GM12873 (cell line): ENCODE results near the gene PKN1.

Experiments used
- CTCF ChIP-seq: IDR thresholded peaks from 2 replicates; pipeline ENCODE4 v1.5.1; 2012; ENCODE audit warnings: low read depth, mild to moderate bottlenecking, moderate library complexity, low read length, control low read depth; ENCODE audit not compliant: insufficient read depth; ENCODE audit errors: missing control alignments

The PKN1 gene

GRCh38 chr19:14476327-14476672, 43.2 kb downstream of the PKN1 start:
- no peak for TF ChIP-seq CTCF

GRCh38 chr19:14476673-14477401, 43.7 kb downstream of the PKN1 start:
- no peak for TF ChIP-seq CTCF

GRCh38 chr19:14477418-14478112, 44.5 kb downstream of the PKN1 start:
- TF ChIP-seq CTCF, result no peak

GRCh38 chr19:14478113-14478545, 45.0 kb downstream of the PKN1 start:
- TF ChIP-seq CTCF, result no peak

- TF ChIP-seq CTCF, result no peak
Observed at GRCh38 chr19:14479309-14479974, 46.3 kb downstream of the PKN1 start.

GRCh38 chr19:14479975-14480699, 47.0 kb downstream of the PKN1 start:
- peak; percentile 95 for TF ChIP-seq CTCF

GRCh38 chr19:14480700-14481079, 47.6 kb downstream of the PKN1 start:
- TF ChIP-seq CTCF, result no peak
